ENCODE measurements around the gene CYSRT1. TPM values are rescaled to one million over a fixed set of nuclear protein-coding genes. Genes with fewer than 3 reads are reported as not detected.

Gene CYSRT1
- total RNA-seq, 2 experiments from 2014 or later, result 1.7 to 2.9 TPM

GRCh38 chr9:137194909-137195308 lies 30.1 kb upstream of the CYSRT1 start:
- no peaks in the 10 kb centered on the region for H4K20me1 ChIP-seq (ENCODE audit: insufficient read depth, low read length)
- POLR2A ChIA-PET, result no interaction called here

DNA sequence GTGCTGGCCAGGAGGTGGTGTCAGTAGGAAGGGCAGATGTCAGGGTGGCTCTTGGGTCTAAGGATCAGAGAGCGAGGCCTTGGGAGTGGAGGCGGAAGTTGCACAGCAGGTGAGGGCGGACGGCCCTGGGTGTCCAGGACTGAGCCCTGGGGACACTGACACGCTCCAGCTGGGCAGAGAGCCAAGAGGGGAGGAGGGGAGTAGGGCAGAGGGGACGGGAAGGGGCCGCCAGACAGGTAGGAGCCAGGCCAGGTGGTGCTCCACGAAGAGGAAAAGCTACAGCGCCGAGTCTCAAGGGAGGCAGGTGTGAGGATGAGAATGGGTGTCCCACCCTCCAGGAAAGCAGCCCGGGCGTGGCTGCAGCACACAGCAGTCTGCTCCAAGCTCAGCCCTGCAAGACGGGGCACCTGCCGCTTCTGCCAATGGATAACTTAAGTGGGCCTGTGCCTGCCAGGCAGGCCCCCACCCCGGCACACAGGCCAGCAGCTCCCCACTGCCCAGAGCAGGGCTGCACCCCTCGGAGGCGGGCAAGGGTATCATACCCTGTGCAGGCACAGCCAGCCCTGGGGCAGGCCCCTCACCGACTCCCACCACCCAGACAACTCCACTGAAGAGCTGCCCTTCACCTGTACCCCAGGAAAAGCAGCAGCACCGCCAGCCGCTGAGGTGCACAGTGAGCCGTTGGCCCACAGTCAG lies 29.3 kb upstream of the CYSRT1 start:
- H3K4me1 ChIP-seq (ENCODE audit: insufficient read depth, low read length, poor library complexity, severe bottlenecking), result peaks cover under 1% of the 10 kb centered on the region
- H3K4me2 ChIP-seq (ENCODE audit: low read length), result no peak overlapping the region
- ChIA-PET POLR2A (no interaction called here), CTCF (ENCODE audit: unreplicated experiment) (interaction anchor here (0.5 kb wide), 2 partner anchors 28 to 543 kb away, joined by 4 to 5 read pairs; no protein-coding TSS in a partner anchor)
- no peak overlapping the region for H3K4me3 ChIP-seq (ENCODE audit: low read depth, low read length, poor library complexity, severe bottlenecking)
- no peaks in the 10 kb centered on the region for H4K20me1 ChIP-seq (ENCODE audit: insufficient read depth, low read length)
- TF ChIP-seq CTCF (conservative IDR thresholded peaks at IDR 0.05; ENCODE audit: low read length), result no peak
- TF ChIP-seq EZH2phosphoT487 (IDR thresholded peaks at IDR 0.05; ENCODE audit: borderline replicate concordance, low read depth, low read length), result no peak
- DNase-seq (ENCODE audit: low spot score), result no peak
- BruUV-seq (replicated peaks), result no TSS peak
- H3K79me2 ChIP-seq (ENCODE audit: insufficient read depth, low read depth, low read length), result no peaks in the 10 kb centered on the region
- no peaks in the 10 kb centered on the region for H3K9me2 ChIP-seq (ENCODE audit: insufficient read depth, low read length)
- H3K9me3 ChIP-seq (ENCODE audit: low read length), result no peaks in the 10 kb centered on the region
- peaks cover 9% of the 10 kb centered on the region; the same call in 1 of the 2 replicates for H3K36me3 ChIP-seq (ENCODE audit: insufficient read depth, low read length)
- no peak overlapping the region for H3K27ac ChIP-seq (ENCODE audit: low read depth, low read length, poor library complexity, severe bottlenecking)
- H2AFZ ChIP-seq (ENCODE audit: low read length), result no peak overlapping the region
- intact Hi-C loops (cut with micrococcal nuclease; ENCODE audit: unreplicated experiment), result no loop called here

More at GRCh38 chr9:137194909-137195308, 30.1 kb upstream of the CYSRT1 start:
- Histone ChIP-seq H3K27ac (ENCODE audit: low read depth, low read length, poor library complexity, severe bottlenecking) (no peak overlapping the region), H3K79me2 (ENCODE audit: insufficient read depth, low read depth, low read length) (peaks cover 5% of the 10 kb centered on the region; the same call in 1 of the 2 replicates), H3K9me3 (ENCODE audit: low read length) (no peaks in the 10 kb centered on the region), H2AFZ (ENCODE audit: low read length) (no peak overlapping the region), H3K4me2 (ENCODE audit: low read length) (no peak overlapping the region), H3K36me3 (ENCODE audit: insufficient read depth, low read length) (peaks cover 17% of the 10 kb centered on the region; the same call in 1 of the 2 replicates), H3K9me2 (ENCODE audit: insufficient read depth, low read length) (no peaks in the 10 kb centered on the region), H3K4me3 (ENCODE audit: low read depth, low read length, poor library complexity, severe bottlenecking) (no peak overlapping the region), H3K4me1 (ENCODE audit: insufficient read depth, low read length, poor library complexity, severe bottlenecking) (peaks cover 8% of the 10 kb centered on the region)
- TF ChIP-seq CTCF (conservative IDR thresholded peaks at IDR 0.05; ENCODE audit: low read length) (no peak), EZH2phosphoT487 (IDR thresholded peaks at IDR 0.05; ENCODE audit: borderline replicate concordance, low read depth, low read length) (no peak)
- intact Hi-C loops (cut with micrococcal nuclease; ENCODE audit: unreplicated experiment), result no loop called here
- CTCF ChIA-PET (ENCODE audit: unreplicated experiment), result no interaction called here
- no TSS peak for BruUV-seq (replicated peaks)
- no peak for DNase-seq (ENCODE audit: low spot score)

Measured in OCI-LY7 (cell line).